MCF 10A (cell line): Measurements from ENCODE around the gene SULT1C4. TPM values are rescaled to one million over a fixed set of nuclear protein-coding genes. Genes with fewer than 3 reads are reported as not detected.

Source experiments
- BruUV-seq: library from RNA; stranded (reverse); fragments of 400-500 nt; replicated peaks from 2 replicates; lab custom pipeline; 2021; lab: Mats Ljungman, UMichigan
- CTCF ChIA-PET: fragments of 300-600 bp; sonication (Branson Sonifier 250); formaldehyde crosslinking; extraction: SDS; loops from one replicate; lab custom pipeline; 2021; ENCODE audit warnings: antibody characterized with exemption, inconsistent platforms; lab: Yijun Ruan, JAX
- POLR2A ChIA-PET: fragments of 300-600, 350-650 bp; sonication (Branson Sonifier 250); formaldehyde crosslinking; extraction: SDS; loops from one replicate; lab custom pipeline; 2020; ENCODE audit warnings: antibody characterized with exemption, inconsistent platforms; lab: Yijun Ruan, JAX
- DNase-seq: peaks from one replicate; pipeline ENCODE4 v3.0.0-alpha.2; 2018; ENCODE audit not compliant: unreplicated experiment
- H3K27ac Mint-ChIP-seq: one replicate; pipeline ENCODE4 v1.8.0; 2022; ENCODE audit warnings: mild to moderate bottlenecking, low read depth, mixed read lengths; ENCODE audit not compliant: unreplicated experiment
- H3K27me3 Mint-ChIP-seq: one replicate; pipeline ENCODE4 v1.8.0; 2022; ENCODE audit warnings: mixed read lengths; ENCODE audit not compliant: insufficient read depth, unreplicated experiment
- H3K36me3 Mint-ChIP-seq: one replicate; pipeline ENCODE4 v1.8.0; 2022; ENCODE audit warnings: mild to moderate bottlenecking, moderate library complexity, mixed read lengths; ENCODE audit not compliant: insufficient read depth, unreplicated experiment
- H3K4me1 Mint-ChIP-seq: one replicate; pipeline ENCODE4 v1.8.0; 2022; ENCODE audit warnings: mixed read lengths; ENCODE audit not compliant: insufficient read depth, unreplicated experiment
- H3K4me3 Mint-ChIP-seq: one replicate; pipeline ENCODE4 v1.8.0; 2022; ENCODE audit warnings: mild to moderate bottlenecking, moderate library complexity, mixed read lengths; ENCODE audit not compliant: unreplicated experiment
- H3K9me3 Mint-ChIP-seq: one replicate; pipeline ENCODE4 v1.8.0; 2022; ENCODE audit warnings: mixed read lengths; ENCODE audit not compliant: unreplicated experiment
- intact Hi-C: fragments of 100-400 bp; cut with micrococcal nuclease; formaldehyde crosslinking; loops from 2 replicates; pipeline ENCODE4 v1.14.1; 2022
- total RNA-seq: library from RNA; stranded (reverse); gene quantifications from 2 replicates; pipeline ENCODE4 v1.2.3, GENCODE V29; 2022
- TF ChIP-seq, protein P1 (sequence below): fragments of 200-600 bp; IDR thresholded peaks from one replicate; pipeline ENCODE4 v1.8.0; 2022; ENCODE audit warnings: antibody characterized with exemption, mild to moderate bottlenecking; ENCODE audit not compliant: unreplicated experiment

SULT1C4 gene
- total RNA-seq, 1 experiment from 2014 or later, result not detected

DNA sequence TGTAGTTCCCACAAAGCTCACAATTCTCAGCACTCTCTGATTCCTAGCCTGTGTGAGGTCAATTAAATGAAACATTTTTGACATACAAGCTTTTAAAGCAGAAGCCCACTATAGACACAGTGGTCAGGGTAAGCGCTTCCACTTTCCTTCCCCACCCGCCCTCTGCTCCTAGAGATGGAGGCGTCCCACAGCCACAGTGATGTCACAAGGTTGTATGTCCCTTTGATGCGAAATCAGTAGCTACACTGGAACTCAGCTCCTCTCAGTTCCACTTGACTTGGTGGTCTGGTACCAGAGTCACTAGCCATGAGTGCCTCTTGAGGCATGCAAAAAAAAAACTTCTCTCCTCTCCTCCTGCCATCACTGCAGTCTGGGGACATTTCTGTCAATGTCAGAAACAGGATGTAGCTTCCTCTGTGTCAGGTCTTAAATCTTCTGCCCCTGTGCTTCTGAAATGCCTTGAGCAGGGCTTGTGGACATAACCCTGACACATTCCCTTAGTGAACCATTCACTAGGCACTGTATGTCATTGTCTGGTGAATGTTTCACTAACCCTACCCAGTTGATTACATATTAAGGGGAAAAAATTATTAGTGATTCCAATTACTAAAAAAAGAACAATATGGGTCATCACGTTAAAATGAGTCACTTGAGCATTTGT lies 7.8 kb downstream of the SULT1C4 start:
- TF ChIP-seq, protein P1, sequence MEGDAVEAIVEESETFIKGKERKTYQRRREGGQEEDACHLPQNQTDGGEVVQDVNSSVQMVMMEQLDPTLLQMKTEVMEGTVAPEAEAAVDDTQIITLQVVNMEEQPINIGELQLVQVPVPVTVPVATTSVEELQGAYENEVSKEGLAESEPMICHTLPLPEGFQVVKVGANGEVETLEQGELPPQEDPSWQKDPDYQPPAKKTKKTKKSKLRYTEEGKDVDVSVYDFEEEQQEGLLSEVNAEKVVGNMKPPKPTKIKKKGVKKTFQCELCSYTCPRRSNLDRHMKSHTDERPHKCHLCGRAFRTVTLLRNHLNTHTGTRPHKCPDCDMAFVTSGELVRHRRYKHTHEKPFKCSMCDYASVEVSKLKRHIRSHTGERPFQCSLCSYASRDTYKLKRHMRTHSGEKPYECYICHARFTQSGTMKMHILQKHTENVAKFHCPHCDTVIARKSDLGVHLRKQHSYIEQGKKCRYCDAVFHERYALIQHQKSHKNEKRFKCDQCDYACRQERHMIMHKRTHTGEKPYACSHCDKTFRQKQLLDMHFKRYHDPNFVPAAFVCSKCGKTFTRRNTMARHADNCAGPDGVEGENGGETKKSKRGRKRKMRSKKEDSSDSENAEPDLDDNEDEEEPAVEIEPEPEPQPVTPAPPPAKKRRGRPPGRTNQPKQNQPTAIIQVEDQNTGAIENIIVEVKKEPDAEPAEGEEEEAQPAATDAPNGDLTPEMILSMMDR, result no peak
- intact Hi-C loops, result no loop called here
- Mint-ChIP-seq H3K36me3 (no peaks in the 10 kb centered on the region), H3K4me1 (no peaks in the 10 kb centered on the region), H3K9me3 (no peaks in the 10 kb centered on the region), H3K27me3 (no peaks in the 10 kb centered on the region), H3K27ac (no peak overlapping the region), H3K4me3 (no peak overlapping the region)
- DNase-seq, result no peak
- BruUV-seq, result no TSS peak
- POLR2A ChIA-PET, result interaction anchor here (1.0 to 1.4 kb wide), 2 partner anchors 10 to 19 kb away, joined by 3 read pairs; no protein-coding TSS in a partner anchor
- CTCF ChIA-PET, result interaction anchor here (0.7 to 2.9 kb wide), 2 partner anchors 11 to 128 kb away, joined by 3 to 19 read pairs; no protein-coding TSS in a partner anchor

DNA sequence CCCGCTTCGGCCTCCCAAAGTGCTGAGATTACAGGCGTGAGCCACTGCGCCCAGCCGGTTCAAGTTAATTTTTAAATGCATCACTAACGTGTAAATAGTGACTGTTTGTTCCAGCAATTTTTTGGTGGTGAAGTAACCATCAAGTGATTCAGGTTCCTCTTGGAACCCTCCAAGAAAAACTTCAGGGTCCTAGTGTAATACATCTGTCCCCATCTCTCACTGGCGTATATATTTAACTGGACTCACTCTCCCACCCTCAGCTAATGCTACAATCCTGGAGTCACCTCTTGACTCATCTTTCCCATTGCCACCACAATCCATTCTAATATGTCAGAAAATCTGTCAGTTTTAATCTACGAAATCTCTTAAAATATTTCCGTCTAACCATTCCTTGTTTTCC lies 10.3 kb downstream of the SULT1C4 start:
- H3K4me3 Mint-ChIP-seq, result no peak overlapping the region
- BruUV-seq, result no TSS peak
- H3K4me1 Mint-ChIP-seq, result no peaks in the 10 kb centered on the region
- DNase-seq, result no peak
- H3K36me3 Mint-ChIP-seq, result no peaks in the 10 kb centered on the region
- H3K9me3 Mint-ChIP-seq, result peaks cover 3% of the 10 kb centered on the region
- H3K27ac Mint-ChIP-seq, result no peak overlapping the region
- intact Hi-C loops, result no loop called here
- H3K27me3 Mint-ChIP-seq, result no peaks in the 10 kb centered on the region
- TF ChIP-seq, protein P1, result no peak
- CTCF ChIA-PET, result no interaction called here
- POLR2A ChIA-PET, result interaction anchor here (0.9 kb wide), 1 partner anchor 16 kb away, joined by 3 read pairs; no protein-coding TSS in a partner anchor

DNA sequence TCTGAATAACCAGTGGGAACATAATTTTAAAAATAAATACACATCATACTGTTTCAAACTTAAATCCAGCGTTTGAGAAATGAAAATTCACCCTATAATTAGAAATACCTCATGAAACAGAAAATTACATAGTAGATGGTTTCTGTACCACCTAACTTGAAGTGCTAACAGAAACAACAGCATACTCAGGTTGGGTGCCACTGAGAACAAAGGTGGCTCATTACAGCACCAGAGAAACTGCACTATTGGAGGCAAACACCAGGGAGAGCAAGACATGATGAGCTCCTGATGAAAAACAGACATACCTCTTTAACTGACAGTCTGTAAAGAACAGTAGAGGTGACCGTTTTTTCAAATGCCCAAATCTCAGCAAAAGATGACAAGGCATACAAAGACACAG lies 12.6 kb downstream of the SULT1C4 start:
- DNase-seq, result no peak
- Mint-ChIP-seq H3K27ac (no peak overlapping the region), H3K9me3 (peaks cover 5% of the 10 kb centered on the region), H3K36me3 (no peaks in the 10 kb centered on the region), H3K4me3 (no peak overlapping the region), H3K27me3 (no peaks in the 10 kb centered on the region), H3K4me1 (no peaks in the 10 kb centered on the region)
- no TSS peak for BruUV-seq
- ChIA-PET CTCF (interaction anchor here (0.7 to 1.0 kb wide), 3 partner anchors 9 to 197 kb away, joined by 3 read pairs; no protein-coding TSS in a partner anchor), POLR2A (no interaction called here)
- intact Hi-C loops, result no loop called here
- TF ChIP-seq, protein P1, result no peak

DNA sequence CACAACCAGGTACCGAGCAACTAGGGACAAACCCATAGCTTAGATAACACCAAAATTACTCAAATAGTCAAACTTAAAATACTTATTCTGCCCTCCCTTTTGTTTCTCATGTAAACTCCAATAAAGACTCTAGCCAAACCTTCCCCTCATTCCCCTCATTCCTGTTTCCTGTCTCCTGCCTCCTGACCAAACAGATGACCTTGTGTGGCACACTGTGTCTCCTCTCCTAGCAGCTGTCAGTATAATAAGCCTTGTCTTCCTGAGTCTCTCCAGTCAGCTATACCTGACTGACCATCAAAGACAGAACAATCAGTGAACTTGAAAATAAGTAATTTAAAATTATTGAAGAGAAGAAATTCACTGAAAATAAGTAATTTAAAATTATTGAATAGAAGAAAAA lies 14.3 kb downstream of the SULT1C4 start:
- CTCF ChIA-PET, result no interaction called here

More for the DNA sequence above, 14.3 kb downstream of the SULT1C4 start:
- H3K27me3 Mint-ChIP-seq, result no peaks in the 10 kb centered on the region
- peaks cover 5% of the 10 kb centered on the region for H3K4me1 Mint-ChIP-seq
- BruUV-seq, result no TSS peak
- no peaks in the 10 kb centered on the region for H3K36me3 Mint-ChIP-seq
- intact Hi-C loops, result no loop called here
- DNase-seq, result no peak
- no peak overlapping the region for H3K27ac Mint-ChIP-seq
- no peak overlapping the region for H3K4me3 Mint-ChIP-seq
- H3K9me3 Mint-ChIP-seq, result peaks cover 5% of the 10 kb centered on the region
- TF ChIP-seq, protein P1, result no peak
- POLR2A ChIA-PET, result no interaction called here
